K562 (cell line): ENCODE results near the gene IRF9. TPM values are rescaled to one million over a fixed set of nuclear protein-coding genes. Genes with fewer than 3 reads are reported as not detected.

ENCODE experiments used
- BRCA1 ChIP-seq, 2 experiments: fragments of 450-650 bp in 1 of 2; sonication (generic) in 1 of 2; formaldehyde crosslinking in 1 of 2; IDR thresholded peaks; 2 replicates each; pipeline versions ENCODE4 v1.5.0 to v1.6.1; 2017 to 2020; ENCODE audit warnings: mild to moderate bottlenecking in 1 of 2, missing genetic modification reagents in 1 of 2
- CCAR2 ChIP-seq: fragments of 200-400 bp; formaldehyde crosslinking; IDR thresholded peaks from 2 replicates; pipeline ENCODE4 v1.6.1; 2017; ENCODE audit warnings: mild to moderate bottlenecking, low read depth, low read length
- FOXP1 ChIP-seq: sonication (generic); formaldehyde crosslinking; IDR thresholded peaks from 2 replicates; pipeline ENCODE4 v1.8.0; 2022; ENCODE audit warnings: mild to moderate bottlenecking, missing genetic modification reagents
- POLR2G ChIP-seq: fragments of 200-400 bp; formaldehyde crosslinking; IDR thresholded peaks from 2 replicates; pipeline ENCODE4 v1.6.1; 2017; ENCODE audit warnings: low read depth, mild to moderate bottlenecking, antibody characterized with exemption, low read length, moderate library complexity
- PREB ChIP-seq: sonication (generic); formaldehyde crosslinking; IDR thresholded peaks from 2 replicates; pipeline ENCODE4 v1.8.1; 2023; ENCODE audit warnings: mild to moderate bottlenecking, missing genetic modification reagents
- RBM15 ChIP-seq: fragments of 200-400 bp; formaldehyde crosslinking; IDR thresholded peaks from 2 replicates; pipeline ENCODE4 v1.6.1; 2018; ENCODE audit warnings: mild to moderate bottlenecking, low read length, moderate library complexity; ENCODE audit not compliant: insufficient read depth
- RERE ChIP-seq: sonication (generic); formaldehyde crosslinking; IDR thresholded peaks from 2 replicates; pipeline ENCODE4 v1.8.0; 2023; ENCODE audit warnings: missing genetic modification reagents, mild to moderate bottlenecking, borderline replicate concordance
- SIX5 ChIP-seq, 2 experiments: IDR thresholded peaks; 2 replicates each; pipeline ENCODE4 v1.6.1; 2011; ENCODE audit warnings: low read length in 2 of 2, borderline replicate concordance in 1 of 2, low read depth in 1 of 2, mild to moderate bottlenecking in 1 of 2, moderate library complexity in 1 of 2; ENCODE audit not compliant: insufficient read depth in 1 of 2
- TBP ChIP-seq: optimal IDR thresholded peaks from 2 replicates; pipeline ENCODE3; 2011; ENCODE audit warnings: low read depth, low read length, improper control_type of control experiment
- TGIF2 ChIP-seq: sonication (generic); formaldehyde crosslinking; IDR thresholded peaks from 2 replicates; pipeline ENCODE4 v1.8.1; 2022; ENCODE audit warnings: mild to moderate bottlenecking, missing genetic modification reagents, moderate library complexity
- USF1 ChIP-seq: sonication (generic); formaldehyde crosslinking; IDR thresholded peaks from 2 replicates; pipeline ENCODE4 v1.9.0; 2022; ENCODE audit warnings: mild to moderate bottlenecking, missing genetic modification reagents
- ZMIZ1 ChIP-seq, 2 experiments: fragments of 150-350 bp in 1 of 2; IDR thresholded peaks; 2 replicates each; pipeline ENCODE4 v1.6.1; 2012 to 2016; ENCODE audit warnings: low read depth in 2 of 2, low read length in 2 of 2, mild to moderate bottlenecking in 1 of 2, moderate library complexity in 1 of 2
- ZNF583 ChIP-seq: fragments of 250-450 bp; sonication (Bioruptor Pico); IDR thresholded peaks from 2 replicates; pipeline ENCODE4 v1.4.0; 2020
- ZNF764 ChIP-seq: fragments of 250-450 bp; sonication (Bioruptor Pico); IDR thresholded peaks from 2 replicates; pipeline ENCODE4 v1.4.0; 2020; ENCODE audit warnings: low read depth, mild to moderate bottlenecking, moderate library complexity
- polyA plus RNA-seq, 8 experiments: library from polyadenylated mRNA; depleted of rRNA in 4 of 8; stranded (reverse) in 5 of 8; unstranded in 3 of 8; fragments of >200 nt; fragmentation: Nextera tagmentation in 2 of 8; fragmentation: Illumina TruSeq in 1 of 8; extraction: Ambion mirVana in 2 of 8; extraction: Trizol in 1 of 8; gene quantifications; 2 replicates each; pipeline versions ENCODE4 v1.2.1 to v1.2.3, GENCODE V29; 2011 to 2014; ENCODE audit warnings: inconsistent platforms in 1 of 8, missing spikeins in 1 of 8
- total RNA-seq, 7 experiments: library from RNA; depleted of rRNA in 6 of 7; stranded (reverse); fragments of >200 nt in 6 of 7; fragmentation: Illumina TruSeq in 2 of 7; extraction: Trizol in 2 of 7; gene quantifications; 2 replicates each; pipeline versions ENCODE4 v1.2.1 to v1.2.3, GENCODE V29; 2011 to 2021; ENCODE audit warnings: low replicate concordance in 1 of 7

The IRF9 gene
- total and polyA plus RNA-seq, 9 of the 15 experiments (the other 6 are each of a cell fraction or from before 2014, with no cell fraction given), result 0.79 to 14.8 (median 6.1) TPM

- TF ChIP-seq PREB (CRISPR knock-in tag) (no peak), USF1 (CRISPR knock-in tag) (peak; percentile 96), FOXP1 (peak; percentile 86; the same call in 1 of the 2 replicates), TBP (peak; percentile 35), TGIF2 (CRISPR knock-in tag) (no peak), SIX5 (IDR thresholded peaks at IDR 0.05; ENCODE audit: borderline replicate concordance in 1 of 2, insufficient read depth in 1 of 2, low read depth in 1 of 2, low read length in 2 of 2) (no peak), POLR2G (peak; percentile 84), BRCA1 (IDR thresholded peaks at IDR 0.05) (no peak), BRCA1 (CRISPR knock-in tag; IDR thresholded peaks at IDR 0.05) (no peak), ZNF764 (no peak), RERE (CRISPR knock-in tag) (no peak), RBM15 (no peak), CCAR2 (no peak), ZNF583 (no peak), ZMIZ1 (IDR thresholded peaks at IDR 0.05; ENCODE audit: low read depth in 2 of 2, low read length in 2 of 2) (no peak)
Observed at GRCh38 chr14:24114532-24115421, 46.3 kb upstream of the IRF9 start, which contains the start of the genes DCAF11 and NRL (continued).
